Neural crest cell (in vitro differentiated cells): ENCODE measurements around the gene HOXC6. TPM values are rescaled to one million over a fixed set of nuclear protein-coding genes. Genes with fewer than 3 reads are reported as not detected.

ENCODE experiments used
- DNase-seq: peaks from one replicate; pipeline ENCODE4 v3.0.0; 2021; ENCODE audit warnings: low read depth, mixed read lengths, low spot score
- H3K27ac Mint-ChIP-seq: one replicate; pipeline ENCODE4 v1.8.0; 2021; ENCODE audit warnings: mild to moderate bottlenecking, mixed read lengths; ENCODE audit not compliant: unreplicated experiment
- H3K27me3 Mint-ChIP-seq: 2 replicates; pipeline ENCODE4 v1.8.0; 2021; ENCODE audit warnings: low read depth, mild to moderate bottlenecking, mixed read lengths
- H3K36me3 Mint-ChIP-seq: 2 replicates; pipeline ENCODE4 v1.8.0; 2021; ENCODE audit warnings: low read depth, mild to moderate bottlenecking, mixed read lengths
- H3K4me1 Mint-ChIP-seq: 2 replicates; pipeline ENCODE4 v1.8.0; 2021; ENCODE audit warnings: mixed read lengths
- H3K4me3 Mint-ChIP-seq: one replicate; pipeline ENCODE4 v1.8.0; 2021; ENCODE audit warnings: mild to moderate bottlenecking, mixed read lengths
- H3K9me3 Mint-ChIP-seq: 2 replicates; pipeline ENCODE4 v1.8.0; 2021; ENCODE audit warnings: mixed read lengths
- CTCF ChIP-seq: fragments of 200-600 bp; sonication (generic); conservative IDR thresholded peaks from 2 replicates; pipeline ENCODE4 v1.5.0; 2021; ENCODE audit warnings: antibody characterized with exemption, mild to moderate bottlenecking
- total RNA-seq: library from RNA; stranded (reverse); gene quantifications from 2 replicates; pipeline ENCODE4 v1.2.1, GENCODE V29; 2021

Gene HOXC6
- total RNA-seq, 1 donor from 2014 or later: 11.0 TPM

DNA sequence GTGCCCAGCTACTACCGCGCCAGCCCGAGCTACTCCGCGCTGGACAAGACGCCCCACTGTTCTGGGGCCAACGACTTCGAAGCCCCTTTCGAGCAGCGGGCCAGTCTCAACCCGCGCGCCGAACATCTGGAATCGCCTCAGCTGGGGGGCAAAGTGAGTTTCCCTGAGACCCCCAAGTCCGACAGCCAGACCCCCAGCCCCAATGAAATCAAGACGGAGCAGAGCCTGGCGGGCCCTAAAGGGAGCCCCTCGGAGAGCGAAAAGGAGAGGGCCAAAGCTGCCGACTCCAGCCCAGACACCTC lies 42.6 kb upstream of the HOXC6 start:
- DNase-seq: no peak
- Mint-ChIP-seq H3K36me3 (peaks cover 3% of the 10 kb centered on the region), H3K27ac (no peak overlapping the region), H3K4me1 (peaks cover 8% of the 10 kb centered on the region), H3K4me3 (peak overlapping the region; percentile 68), H3K9me3 (no peaks in the 10 kb centered on the region), H3K27me3 (peaks cover 100% of the 10 kb centered on the region)
- TF ChIP-seq CTCF: no peak

- no peak for TF ChIP-seq CTCF
- Mint-ChIP-seq H3K27ac (no peak overlapping the region), H3K27me3 (peaks cover 100% of the 10 kb centered on the region), H3K4me1 (peaks cover 8% of the 10 kb centered on the region), H3K4me3 (peak overlapping the region; percentile 17), H3K9me3 (no peaks in the 10 kb centered on the region), H3K36me3 (peaks cover 3% of the 10 kb centered on the region)
- DNase-seq: no peak
Measured at GRCh38 chr12:53985994-53986685, 42.1 kb upstream of the HOXC6 start.

DNA sequence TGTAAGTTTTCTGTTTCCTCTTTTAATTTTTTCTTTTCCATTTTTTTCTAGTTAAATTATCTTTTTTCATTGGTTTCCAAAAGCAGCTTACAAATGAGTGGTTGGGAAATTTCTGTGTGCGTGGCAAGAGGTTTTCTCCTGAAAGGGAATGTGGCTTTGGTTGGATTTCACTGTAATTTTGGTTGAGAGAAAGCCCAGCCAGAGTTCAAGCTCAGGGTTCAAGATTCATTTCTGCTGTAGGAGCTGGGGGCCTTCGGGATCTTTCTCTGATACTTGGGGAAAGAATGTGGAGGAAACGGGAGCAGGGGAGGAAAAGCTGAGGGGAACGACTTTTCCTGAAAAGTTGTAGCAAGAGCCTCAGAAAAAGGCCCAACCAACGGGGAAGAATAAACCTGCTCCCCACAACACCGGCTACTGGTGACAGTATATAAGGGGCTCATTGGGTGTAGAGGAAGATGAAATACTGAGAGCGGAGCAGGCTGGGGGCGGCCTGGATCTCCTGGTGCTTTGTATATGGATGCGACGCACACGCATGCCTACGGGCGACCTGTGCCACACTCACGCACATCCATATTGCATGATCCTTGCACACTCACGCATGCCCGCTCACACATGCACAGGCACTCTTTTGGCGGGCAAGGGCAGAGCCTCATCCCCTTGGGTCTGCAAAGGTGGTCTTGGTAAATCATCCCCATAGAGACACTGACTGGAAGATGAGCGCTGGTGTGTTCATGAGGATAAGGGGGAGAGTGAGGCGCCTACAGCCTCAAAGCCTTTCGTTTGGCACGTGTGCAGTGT lies 41.4 kb upstream of the HOXC6 start:
- H3K9me3 Mint-ChIP-seq: no peaks in the 10 kb centered on the region
- peaks cover 100% of the 10 kb centered on the region for H3K27me3 Mint-ChIP-seq
- TF ChIP-seq CTCF: no peak
- peak overlapping the region; percentile 54 for H3K4me3 Mint-ChIP-seq
- no peak overlapping the region for H3K27ac Mint-ChIP-seq
- peaks cover 8% of the 10 kb centered on the region for H3K4me1 Mint-ChIP-seq
- no peak for DNase-seq
- H3K36me3 Mint-ChIP-seq: peaks cover 3% of the 10 kb centered on the region

DNA sequence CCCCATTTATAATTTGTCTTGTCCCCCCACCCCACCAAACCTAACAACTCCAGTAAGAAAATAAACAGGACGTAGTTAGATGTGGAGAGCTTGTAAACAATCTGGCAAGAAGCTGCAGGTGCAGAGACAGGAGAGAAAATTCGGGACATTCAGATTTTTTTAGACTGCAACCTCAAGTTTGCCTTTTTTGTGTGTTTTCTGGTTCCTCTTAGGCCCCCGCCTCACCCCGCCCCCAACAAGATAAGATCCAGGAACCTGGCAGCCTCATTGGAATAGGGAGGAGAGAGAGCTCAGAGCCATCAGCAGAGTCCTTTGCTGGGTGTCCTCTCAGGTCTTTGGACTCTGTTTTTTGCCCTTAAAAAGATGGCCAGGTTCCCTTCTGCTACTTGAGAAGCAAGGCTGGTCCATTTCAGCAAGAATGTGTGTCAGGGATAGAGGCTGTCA lies 40.4 kb upstream of the HOXC6 start:
- H3K27me3 Mint-ChIP-seq: peaks cover 100% of the 10 kb centered on the region
- no peaks in the 10 kb centered on the region for H3K9me3 Mint-ChIP-seq
- H3K36me3 Mint-ChIP-seq: peaks cover 3% of the 10 kb centered on the region

More for the DNA sequence above, 40.4 kb upstream of the HOXC6 start:
- TF ChIP-seq CTCF: no peak
- Mint-ChIP-seq H3K4me3 (peak overlapping the region; percentile 13), H3K4me1 (peaks cover 8% of the 10 kb centered on the region), H3K27ac (no peak overlapping the region)
- no peak for DNase-seq
